ENCODE measurements around the gene SCP2. TPM values are rescaled to one million over a fixed set of nuclear protein-coding genes. Genes with fewer than 3 reads are reported as not detected.

SCP2 gene
- total RNA-seq, 1 experiment from 2014 or later, result 56.4 TPM

GRCh38 chr1:53075206-53075605, 148.1 kb downstream of the SCP2 start:
- H3K27me3 Mint-ChIP-seq (ENCODE audit: low read depth), result no peaks in the 10 kb centered on the region
- ChIA-PET CTCF (no interaction called here), POLR2A (no interaction called here)
- no peak for TF ChIP-seq RORB (CRISPR knock-in tag; IDR thresholded peaks at IDR 0.05)
- TF ChIP-seq CREM (CRISPR knock-in tag; IDR thresholded peaks at IDR 0.05), result no peak
- TF ChIP-seq STAT6 (CRISPR knock-in tag; conservative IDR thresholded peaks at IDR 0.05; ENCODE audit: low read depth), result no peak
- TF ChIP-seq ZNF671 (CRISPR knock-in tag; IDR thresholded peaks at IDR 0.05), result no peak
- no peak for TF ChIP-seq PRRX2 (CRISPR knock-in tag; IDR thresholded peaks at IDR 0.05)
- no peak for TF ChIP-seq TCF7 (CRISPR knock-in tag; IDR thresholded peaks at IDR 0.05; ENCODE audit: low read depth)
- no peak for TF ChIP-seq KAT7 (CRISPR knock-in tag; IDR thresholded peaks at IDR 0.05; ENCODE audit: borderline replicate concordance)
- TF ChIP-seq FOXJ3 (CRISPR knock-in tag; IDR thresholded peaks at IDR 0.05; ENCODE audit: borderline replicate concordance), result no peak
- TF ChIP-seq ZNF416 (CRISPR knock-in tag; IDR thresholded peaks at IDR 0.05), result no peak
- TF ChIP-seq GABPB1 (CRISPR knock-in tag; IDR thresholded peaks at IDR 0.05), result no peak
- no peak for TF ChIP-seq CREB1 (CRISPR knock-in tag; IDR thresholded peaks at IDR 0.05)
- no peak for TF ChIP-seq OVOL2 (CRISPR knock-in tag; IDR thresholded peaks at IDR 0.05; ENCODE audit: borderline replicate concordance)
- no peak for TF ChIP-seq TEAD4 (CRISPR knock-in tag; IDR thresholded peaks at IDR 0.05)
- TF ChIP-seq ZSCAN18 (CRISPR knock-in tag; IDR thresholded peaks at IDR 0.05), result no peak
- TF ChIP-seq ZMAT4 (CRISPR knock-in tag; IDR thresholded peaks at IDR 0.05), result no peak
- no peaks in the 10 kb centered on the region for H3K4me1 Mint-ChIP-seq
- DNase-seq (ENCODE audit: low spot score), result peak; percentile 5
- H3K36me3 Mint-ChIP-seq, result no peaks in the 10 kb centered on the region
- H3K9me3 Mint-ChIP-seq, result no peaks in the 10 kb centered on the region
- no peak for ATAC-seq
- H3K27ac Mint-ChIP-seq, result no peak overlapping the region
- H3K4me3 Mint-ChIP-seq, result no peak overlapping the region

GRCh38 chr1:53075761-53076163, 148.7 kb downstream of the SCP2 start:
- DNase-seq (ENCODE audit: low spot score) (peak; percentile 5), ATAC-seq (no peak)
- Mint-ChIP-seq H3K27ac (no peak overlapping the region), H3K27me3 (ENCODE audit: low read depth) (no peaks in the 10 kb centered on the region), H3K4me1 (no peaks in the 10 kb centered on the region), H3K9me3 (no peaks in the 10 kb centered on the region), H3K4me3 (no peak overlapping the region), H3K36me3 (no peaks in the 10 kb centered on the region)
- POLR2A ChIA-PET, result no interaction called here
- CTCF ChIA-PET, result no interaction called here
- TF ChIP-seq ERG (CRISPR knock-in tag; IDR thresholded peaks at IDR 0.05) (no peak), ZBTB21 (CRISPR knock-in tag; IDR thresholded peaks at IDR 0.05; ENCODE audit: borderline replicate concordance) (no peak), ZNF232 (CRISPR knock-in tag; IDR thresholded peaks at IDR 0.05) (no peak), NR3C1 (CRISPR knock-in tag; conservative IDR thresholded peaks at IDR 0.05; ENCODE audit: low read depth) (no peak), SMAD4 (CRISPR knock-in tag; IDR thresholded peaks at IDR 0.05) (no peak), ZNF512 (CRISPR knock-in tag; IDR thresholded peaks at IDR 0.05; ENCODE audit: borderline replicate concordance) (no peak), FOXP1 (CRISPR knock-in tag; IDR thresholded peaks at IDR 0.05; ENCODE audit: borderline replicate concordance) (no peak), E2F1 (CRISPR knock-in tag; IDR thresholded peaks at IDR 0.05) (no peak), TEAD4 (CRISPR knock-in tag; IDR thresholded peaks at IDR 0.05) (no peak), NR2C2 (CRISPR knock-in tag; IDR thresholded peaks at IDR 0.05) (no peak), GRHL2 (CRISPR knock-in tag; IDR thresholded peaks at IDR 0.05; ENCODE audit: insufficient replicate concordance, severe bottlenecking) (no peak), MYBL2 (CRISPR knock-in tag; IDR thresholded peaks at IDR 0.05) (no peak), USF1 (CRISPR knock-in tag; IDR thresholded peaks at IDR 0.05) (no peak), ZNF219 (CRISPR knock-in tag; IDR thresholded peaks at IDR 0.05; ENCODE audit: borderline replicate concordance) (no peak), TP53 (CRISPR knock-in tag; IDR thresholded peaks at IDR 0.05) (no peak)
